Stromal cell of bone marrow (primary cell): ENCODE results near the gene KCNT2.
"Not testable (repeated sequence)": the region's sequence is repeated elsewhere in the genome, so short reads cannot be mapped to it uniquely, and the experiment has no call there.

Source experiments
- DNase-seq: peaks from one replicate; pipeline ENCODE4 v3.0.0-alpha.2; 2012; ENCODE audit warnings: low read depth

KCNT2 gene

DNA sequence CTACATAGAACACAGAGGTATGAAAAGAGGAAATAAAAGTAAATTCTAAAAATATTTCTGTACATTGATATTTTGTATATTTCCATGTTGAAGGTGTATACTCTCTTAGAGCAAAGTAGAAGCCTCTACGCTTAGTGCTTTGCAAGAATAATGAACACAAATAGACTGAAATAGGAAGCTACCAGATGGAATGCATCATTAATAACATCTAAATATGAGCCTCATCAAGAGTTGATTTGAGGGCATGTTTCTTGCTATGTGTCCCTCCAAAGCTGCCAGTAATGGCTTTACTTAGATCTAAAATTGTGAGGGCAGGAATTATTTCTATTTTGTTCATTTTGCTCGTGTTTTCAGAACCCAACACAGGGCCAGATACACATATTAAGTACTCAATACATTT, 94.4 kb downstream of the KCNT2 start:
- DNase-seq: no peak

DNA sequence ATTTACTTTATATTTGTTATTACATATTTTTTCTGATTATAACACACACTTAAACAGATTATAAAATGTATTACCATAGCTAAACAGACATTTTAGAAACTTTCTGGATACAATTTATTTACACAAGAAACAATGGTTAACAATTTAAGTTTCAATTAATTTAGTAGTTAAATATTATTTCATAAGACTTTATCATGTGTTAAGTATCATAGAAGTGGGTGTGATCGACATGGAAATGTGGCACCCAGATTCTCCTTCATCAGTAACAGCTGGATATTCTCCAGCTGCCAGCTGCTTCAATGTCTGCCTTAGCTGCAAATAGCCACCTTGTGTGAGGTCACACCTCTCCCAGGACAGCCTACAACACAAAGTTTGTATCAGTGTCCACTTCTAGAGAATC, 97.8 kb downstream of the KCNT2 start:
- DNase-seq: no peak

DNA sequence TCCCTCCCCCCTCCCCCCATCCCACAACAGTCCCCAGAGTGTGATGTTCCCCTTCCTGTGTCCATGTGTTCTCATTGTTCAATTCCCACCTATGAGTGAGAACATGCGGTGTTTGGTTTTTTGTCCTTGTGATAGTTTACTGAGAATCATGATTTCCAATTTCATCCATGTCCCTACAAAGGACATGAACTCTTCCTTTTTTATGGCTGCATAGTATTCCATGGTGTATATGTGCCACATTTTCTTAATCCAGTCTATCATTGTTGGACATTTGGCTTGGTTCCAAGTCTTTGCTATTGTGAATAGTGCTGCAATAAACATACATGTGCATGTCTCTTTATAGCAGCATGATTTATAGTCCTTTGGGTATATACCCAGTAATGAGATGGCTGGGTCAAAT, 104.0 kb downstream of the KCNT2 start:
- DNase-seq: not testable (repeated sequence)

DNA sequence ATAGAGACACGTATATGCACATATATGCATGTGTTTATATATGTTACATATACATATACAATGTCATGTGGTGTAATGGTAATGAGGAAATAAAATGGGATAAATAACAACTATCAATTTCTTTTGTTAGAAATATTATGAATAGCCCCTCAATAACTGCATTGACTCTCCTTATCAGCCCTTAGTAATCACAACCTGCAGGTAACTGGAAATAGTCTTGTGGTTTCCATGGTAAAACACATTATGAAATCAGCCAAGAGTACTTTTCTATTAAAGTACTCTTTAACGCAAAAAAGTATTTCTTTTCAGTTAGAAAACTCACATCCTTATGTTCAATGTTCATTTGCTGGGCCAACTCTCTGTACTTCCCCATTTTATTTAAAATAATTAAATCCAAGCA, 105.8 kb downstream of the KCNT2 start:
- DNase-seq: no peak

DNA sequence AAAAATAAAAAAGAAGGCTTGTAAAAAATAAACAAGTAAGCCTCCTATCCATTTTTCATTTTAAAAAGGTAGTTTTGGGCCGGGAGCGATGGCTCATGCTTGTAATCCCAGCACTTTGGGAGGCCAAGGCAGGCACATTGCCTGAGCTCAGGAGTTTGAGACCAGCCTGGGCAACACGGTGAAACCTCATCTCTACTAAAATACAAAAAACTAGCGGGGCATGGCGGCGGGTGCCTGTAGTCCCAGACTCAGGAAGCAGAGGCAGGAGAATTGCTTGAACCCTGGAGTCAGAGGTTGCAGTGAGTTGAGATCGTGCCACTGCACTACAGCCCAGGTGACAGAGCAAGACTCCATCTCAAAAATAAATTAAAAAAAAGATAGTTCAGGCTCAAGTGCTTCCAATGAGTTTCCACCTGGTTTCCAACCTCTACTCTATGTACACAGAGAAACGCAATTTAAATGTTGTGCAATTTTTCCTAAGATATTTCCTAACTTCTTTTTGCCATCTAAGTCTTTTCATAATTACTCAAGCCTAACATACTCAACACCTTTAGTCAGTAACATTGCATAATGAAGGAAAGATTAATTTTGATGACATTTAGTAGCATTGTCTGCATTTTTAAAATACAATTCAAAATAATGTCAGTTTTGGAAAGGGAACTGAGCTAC, 106.3 kb downstream of the KCNT2 start:
- DNase-seq: no peak

DNA sequence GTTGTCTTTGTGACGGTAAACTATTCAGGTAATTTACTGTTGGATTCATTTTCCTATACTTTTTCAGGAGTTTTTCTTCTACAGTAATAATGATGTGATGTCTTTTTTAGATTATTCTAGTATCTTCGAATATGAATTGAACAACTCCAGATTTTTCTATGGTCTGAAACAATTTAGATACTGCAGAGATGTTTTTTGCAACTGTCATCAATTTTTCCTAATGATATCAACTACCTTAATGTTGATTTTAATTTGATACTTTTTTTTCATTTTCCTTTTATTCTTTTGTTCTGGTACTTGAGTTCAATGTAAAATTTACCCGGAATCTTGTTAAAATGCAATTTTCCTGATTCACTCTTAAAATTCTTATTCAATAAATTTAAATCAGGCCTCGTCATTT, 110.4 kb downstream of the KCNT2 start:
- no peak for DNase-seq

DNA sequence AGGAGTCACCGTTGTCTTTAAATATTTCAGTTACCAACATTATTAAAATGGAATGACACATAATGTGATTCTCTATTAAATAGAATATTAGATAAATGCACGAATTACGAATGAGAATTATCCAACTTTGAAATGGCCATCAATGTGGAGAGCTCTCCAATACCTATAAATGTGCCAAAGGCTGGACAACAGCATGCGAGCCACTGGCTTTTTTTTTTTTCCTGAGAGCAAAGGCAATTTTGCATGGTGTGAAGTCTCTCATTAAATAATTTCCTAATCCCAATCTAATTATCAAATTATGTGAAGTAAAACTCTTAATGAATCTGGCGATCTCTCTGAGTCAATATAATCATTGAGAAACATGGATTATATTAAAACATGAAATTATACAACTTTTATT, 113.5 kb downstream of the KCNT2 start:
- no peak for DNase-seq

DNA sequence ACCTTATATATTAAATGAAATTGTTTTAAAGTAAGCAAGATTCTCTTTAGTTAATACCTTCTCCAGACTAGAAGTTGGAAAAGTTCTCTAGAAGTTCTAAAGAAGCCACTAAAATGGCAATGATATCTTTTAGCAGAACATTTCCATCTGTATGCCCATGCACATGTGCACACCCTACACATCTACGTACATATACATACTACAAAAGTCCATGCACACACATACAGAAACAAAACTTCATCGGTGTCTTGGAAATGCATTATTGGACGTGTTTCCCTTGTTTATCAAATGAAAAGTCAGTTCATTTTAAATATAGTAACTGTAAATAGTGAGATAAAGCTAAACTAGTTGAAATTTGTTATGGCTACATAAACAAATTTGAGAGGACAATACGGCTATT, 114.4 kb downstream of the KCNT2 start:
- DNase-seq: no peak

DNA sequence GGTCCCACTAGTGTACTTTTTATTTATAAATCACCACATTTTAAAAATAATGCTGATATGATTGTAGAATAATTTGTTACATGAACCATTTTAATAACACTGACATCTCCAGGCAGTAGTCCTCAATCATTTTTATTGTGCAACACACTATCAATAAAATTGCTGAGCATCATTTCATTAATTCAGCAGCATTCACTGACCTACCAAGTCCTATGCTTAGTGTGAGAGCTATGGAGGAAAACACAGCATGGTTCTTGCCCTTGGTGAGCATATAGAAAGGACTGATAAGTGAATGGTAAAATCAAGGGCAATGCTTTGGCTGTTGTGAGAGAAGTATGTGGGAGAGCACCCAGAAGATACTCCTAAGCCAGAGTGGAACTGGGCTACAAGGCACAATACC, 119.7 kb downstream of the KCNT2 start:
- no peak for DNase-seq

DNA sequence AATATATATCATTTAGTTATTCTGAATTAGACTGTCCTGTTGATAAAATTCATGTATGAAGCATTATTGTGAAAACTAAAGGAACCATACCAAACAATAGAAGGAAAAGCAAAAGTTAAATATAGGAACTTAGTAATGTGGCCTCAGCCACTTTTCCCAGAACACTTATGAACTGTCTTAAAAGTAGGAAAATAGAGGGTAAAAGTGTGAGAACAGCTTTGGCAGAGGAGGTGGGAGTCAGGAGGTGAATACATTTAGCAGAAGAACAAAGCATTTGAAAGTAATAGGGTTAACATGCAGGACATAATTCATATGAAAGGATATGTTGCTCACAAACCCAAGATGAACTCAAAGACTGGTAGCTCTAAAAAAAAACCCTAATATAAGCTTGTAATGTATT, 121.9 kb downstream of the KCNT2 start:
- no peak for DNase-seq

DNA sequence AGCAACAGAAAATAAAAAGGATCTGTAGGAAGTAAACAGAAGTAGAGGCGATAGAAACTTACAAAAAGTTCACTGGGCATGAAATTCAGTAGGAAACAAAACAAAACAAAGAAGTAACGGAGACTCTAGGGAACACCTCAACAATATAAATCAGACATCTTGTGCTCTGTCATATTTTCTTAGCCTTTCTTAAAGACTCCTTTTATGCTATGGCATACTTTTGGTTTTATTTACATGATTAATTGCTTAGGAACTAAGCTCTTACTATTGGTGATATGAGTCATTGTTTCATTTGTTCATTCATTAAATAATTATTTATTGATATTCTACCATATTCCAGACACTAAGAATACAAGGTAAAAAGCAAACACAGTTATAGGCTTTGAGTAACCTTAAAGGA, 126.6 kb downstream of the KCNT2 start:
- DNase-seq: no peak

DNA sequence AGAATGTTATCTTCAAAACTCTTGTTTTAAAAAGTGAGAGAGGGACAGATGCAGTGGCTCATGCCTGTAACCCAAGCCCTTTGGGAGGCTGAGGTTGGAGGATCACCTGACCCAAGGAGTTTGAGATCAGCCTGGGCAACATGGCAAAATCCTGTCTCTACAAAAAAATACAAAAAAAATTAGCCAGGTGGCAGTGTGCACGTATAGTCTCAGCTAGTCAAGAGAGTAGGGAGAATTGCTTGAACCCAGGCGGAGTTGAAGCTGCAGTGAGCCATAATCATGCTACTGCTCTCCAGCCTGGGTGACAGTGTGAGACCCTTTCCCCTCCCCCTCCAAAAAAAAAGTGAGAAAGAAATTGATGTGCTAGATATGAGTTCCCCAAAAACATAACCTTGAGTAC, 131.0 kb downstream of the KCNT2 start:
- DNase-seq: no peak

DNA sequence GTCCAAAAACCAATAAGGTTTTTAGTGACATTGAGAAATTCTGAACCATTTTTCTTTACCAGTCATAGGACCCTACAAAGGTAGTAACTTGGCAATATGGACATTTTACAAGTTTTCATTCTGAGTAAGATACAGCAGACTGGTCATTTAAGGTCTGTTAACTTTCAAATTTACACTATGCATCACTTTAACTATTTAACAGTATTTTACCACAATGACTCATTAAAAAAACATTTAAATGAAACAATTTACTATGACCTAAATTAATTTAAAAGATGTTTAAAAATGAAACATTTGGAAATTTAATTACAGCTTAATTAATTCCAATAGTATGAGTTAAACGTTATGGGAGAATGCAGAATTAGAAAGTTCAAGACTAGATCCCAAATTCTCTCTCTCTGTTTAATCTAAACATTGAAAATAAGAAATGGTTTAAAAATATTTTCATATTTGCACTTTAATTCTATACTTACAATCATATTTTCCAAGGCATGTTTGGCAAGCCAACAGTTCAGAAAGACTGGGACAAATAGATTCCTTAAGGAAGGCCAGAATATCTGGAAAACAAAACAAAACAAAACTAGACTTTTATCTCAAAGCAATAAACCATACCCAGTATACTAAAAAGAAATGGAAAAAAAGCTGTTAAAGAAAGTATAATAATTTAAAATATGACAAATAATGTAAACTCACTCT, 140.9 kb downstream of the KCNT2 start:
- DNase-seq: no peak

DNA sequence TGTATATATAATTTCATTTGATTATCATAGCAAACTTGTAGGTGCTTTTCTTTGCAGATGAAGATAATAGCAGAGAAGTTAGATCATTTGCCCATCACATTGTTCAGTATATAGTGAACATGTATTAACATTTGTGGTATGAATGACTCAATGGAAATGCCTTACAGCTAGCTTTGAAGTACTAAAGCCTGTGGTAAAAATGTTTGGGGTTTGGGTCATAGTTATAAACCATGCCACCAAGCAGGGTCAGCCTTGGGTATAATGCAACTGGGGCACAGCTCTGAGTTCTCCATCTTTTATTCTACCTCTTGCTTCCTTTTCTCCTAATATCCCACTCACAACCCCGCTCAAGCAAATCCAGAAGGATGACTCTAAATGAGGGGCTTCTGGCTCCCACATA, 141.6 kb downstream of the KCNT2 start:
- DNase-seq: peak; percentile 18

DNA sequence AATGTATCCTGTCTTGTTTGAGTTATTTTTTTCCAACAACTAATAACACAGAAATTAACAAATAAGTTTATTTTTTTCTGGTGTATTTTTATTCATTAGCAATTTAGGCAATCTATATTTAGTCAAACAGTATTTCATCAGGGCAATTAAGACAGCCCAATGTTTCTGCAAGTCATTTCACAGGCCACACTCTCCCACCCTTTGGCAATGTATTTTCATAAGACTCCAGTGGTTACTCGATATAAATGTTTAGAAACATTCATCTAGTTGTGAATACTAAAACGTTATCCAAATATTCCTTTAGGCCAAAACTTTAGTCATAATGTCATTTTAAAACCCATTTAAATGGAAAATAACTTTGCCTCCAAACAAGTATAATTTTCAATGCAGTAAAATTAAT, 142.1 kb downstream of the KCNT2 start:
- DNase-seq: no peak

DNA sequence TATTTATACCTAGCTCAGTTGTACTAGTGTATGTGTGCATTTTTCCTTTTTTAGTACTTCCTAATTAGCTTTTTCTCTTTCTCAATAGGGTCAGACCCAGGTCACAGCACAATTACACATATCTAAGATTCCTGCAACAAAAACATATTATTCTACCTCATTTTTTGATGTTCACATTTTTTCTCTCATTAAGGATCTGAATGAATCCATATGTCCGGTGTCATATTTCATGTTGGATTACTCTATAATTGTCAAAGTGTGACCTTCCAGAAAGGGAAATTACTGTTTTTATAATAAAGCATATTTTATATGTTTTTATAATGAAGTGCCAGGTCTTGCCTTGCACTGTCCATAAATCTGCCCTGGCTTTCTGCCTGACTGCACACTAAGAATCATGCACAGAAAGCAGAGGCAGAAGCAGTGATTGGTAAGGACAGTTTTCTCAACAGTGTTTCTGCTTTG, 143.7 kb downstream of the KCNT2 start:
- DNase-seq: peak; percentile 43

DNA sequence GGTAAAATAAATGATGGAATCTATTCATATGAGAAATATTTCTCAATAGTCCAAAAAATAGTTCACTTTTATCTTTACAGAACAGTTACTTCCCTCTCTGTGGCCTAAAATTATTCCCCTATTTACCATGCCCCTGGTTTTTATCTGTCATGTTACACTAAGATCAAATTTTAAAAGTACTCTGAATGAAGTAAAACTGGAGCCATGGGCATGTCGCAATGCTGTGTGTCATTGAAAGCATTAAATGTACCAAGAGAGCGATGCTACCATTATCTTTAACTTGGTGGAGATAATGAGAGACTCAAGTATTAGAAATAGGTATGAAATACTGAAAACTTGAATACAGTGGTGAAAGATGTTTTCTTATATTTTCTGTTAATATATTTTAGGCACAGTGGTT, 146.2 kb downstream of the KCNT2 start:
- DNase-seq: no peak

DNA sequence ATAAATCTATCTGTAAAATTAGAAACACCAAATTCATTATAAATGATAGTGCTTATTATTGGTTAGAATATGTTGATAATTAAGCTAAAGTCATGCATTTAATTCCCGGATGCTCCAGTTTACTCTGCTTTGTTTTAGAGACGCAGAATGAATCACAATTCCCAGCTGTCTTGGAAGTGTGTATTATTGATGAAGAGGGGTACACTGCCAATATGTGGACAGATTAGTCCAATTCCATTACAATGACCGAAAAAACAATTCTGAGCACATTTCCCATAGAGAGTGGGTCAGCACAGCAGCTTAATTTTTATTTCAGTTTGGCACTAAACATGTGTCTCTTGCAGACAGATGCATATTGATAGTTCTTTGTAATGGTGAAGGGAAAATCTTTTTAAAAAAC, 146.7 kb downstream of the KCNT2 start:
- no peak for DNase-seq

DNA sequence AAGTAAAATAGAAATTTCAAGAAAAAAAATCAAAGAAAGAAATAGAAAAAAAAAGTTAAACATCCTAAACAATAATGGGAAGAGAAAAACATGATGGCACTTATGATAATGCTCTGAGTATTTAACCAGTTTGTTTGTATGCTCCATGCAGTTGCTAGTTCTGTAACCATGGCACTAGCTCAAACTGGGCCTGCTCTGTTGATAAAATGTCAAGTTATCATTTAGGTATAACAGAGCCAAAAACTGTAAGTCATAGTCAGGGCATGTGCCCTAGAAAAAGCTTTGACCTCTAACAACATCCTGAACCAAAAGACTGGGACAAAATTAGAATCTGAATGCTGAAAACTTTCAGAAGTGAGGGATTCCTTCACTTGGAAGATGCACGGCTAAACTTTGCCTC, 148.9 kb downstream of the KCNT2 start:
- no peak for DNase-seq

DNA sequence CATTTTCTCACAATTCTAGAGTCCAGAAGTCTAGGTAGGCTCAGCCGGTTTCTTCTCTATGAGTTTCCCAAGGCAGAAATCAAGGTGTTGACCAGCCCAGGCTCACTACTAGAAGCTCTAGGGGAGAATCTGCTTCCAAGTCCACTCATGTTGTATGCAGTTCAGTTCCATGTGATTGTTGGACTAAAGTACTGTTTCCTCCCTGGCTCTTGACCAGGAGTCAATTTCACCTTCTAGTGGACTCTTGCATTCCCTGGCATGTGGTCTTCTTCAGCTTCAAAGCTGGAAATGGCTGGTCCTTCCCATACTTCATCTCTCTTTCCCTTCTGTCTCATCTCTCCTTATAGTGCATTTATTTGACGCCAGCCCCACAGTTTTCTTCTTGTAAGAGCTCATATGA, 153.4 kb downstream of the KCNT2 start:
- no peak for DNase-seq

DNA sequence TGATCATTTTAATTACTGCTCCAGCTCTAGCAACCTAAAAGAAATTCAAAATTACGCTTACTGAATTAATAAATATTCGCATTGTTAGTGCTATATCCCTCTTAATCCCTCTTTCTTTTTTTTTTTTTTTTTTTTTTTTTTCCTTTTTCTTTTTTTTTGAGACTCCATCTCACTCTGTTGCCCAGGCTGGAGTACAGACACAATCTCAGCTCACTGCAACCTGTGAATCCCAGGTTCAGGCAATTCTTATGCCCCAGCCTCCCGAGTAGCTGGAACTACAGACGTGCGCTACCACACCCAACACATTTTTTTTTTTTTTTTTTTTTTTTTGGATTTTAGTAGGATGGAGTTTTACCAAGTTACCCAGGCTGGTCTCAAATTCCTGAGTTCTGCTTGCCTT, 157.1 kb downstream of the KCNT2 start:
- no peak for DNase-seq

DNA sequence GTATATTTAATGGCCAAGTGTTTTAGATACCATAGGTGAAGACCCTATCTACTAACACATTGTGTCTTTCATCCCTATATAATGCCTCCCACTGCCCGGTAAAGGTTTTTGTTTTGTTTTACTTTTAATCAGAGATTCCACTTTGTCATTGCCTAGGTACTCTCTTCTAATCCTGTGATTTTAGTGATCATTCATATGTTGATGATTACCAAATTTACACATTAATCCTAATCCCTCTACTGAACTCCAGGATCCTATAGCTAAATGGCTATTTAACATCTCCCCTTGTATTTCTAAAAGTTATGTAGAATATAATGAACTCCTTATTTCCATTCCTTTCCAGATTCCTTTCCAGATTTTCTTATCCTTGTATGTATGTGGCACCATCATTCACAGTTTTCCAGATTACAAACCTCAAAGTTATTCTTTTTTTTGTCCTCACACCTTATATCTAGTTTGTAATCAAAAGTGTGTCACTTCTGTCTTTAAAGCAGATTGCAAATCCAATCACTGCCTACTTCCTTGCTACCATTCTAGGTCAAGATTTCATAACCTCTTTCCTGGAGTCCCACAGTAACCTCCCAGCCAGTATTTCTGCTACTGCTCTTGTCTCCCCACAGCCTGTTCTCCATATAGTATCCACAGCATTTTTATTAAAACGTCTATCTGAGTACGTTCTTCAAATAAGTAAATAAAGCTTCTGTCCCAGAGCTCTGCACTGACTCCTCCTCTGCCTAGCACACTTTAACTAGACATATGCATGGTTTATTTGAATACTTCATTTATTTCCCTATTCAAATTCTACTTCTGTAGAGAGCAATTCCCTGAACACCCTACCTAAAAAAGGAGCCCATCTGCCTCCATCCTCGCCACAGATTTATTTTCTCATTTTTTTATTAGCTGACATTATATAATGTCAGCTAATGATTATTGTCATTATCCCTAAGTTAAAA, 157.8 kb downstream of the KCNT2 start:
- no peak for DNase-seq

DNA sequence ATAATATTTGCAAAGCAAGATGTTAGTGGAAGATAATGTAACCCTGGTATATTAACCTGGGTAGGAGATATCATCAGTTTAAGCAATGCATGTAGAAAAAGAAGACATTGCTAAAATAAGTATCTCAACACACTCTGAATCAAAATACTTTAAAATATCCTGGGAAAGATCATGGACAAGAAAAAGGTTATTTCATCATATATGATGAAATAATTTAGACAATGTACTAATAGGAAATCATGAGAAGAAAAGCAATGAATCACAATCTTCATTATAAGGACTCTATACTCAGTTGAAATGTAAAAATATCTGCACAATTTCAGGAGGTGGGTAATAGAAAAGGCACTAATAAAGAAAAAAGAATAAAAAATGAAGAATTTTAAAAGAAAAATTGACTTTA, 158.8 kb downstream of the KCNT2 start:
- DNase-seq: no peak
